ENCODE results near the gene FBLIM1. TPM values are rescaled to one million over a fixed set of nuclear protein-coding genes. Genes with fewer than 3 reads are reported as not detected.

FBLIM1 gene
- polyA plus RNA-seq, 1 experiment = 122 TPM

- H3K27me3 ChIP-seq (ENCODE audit: control insufficient read depth, insufficient read depth, low read length) = no peaks in the 10 kb centered on the region
- DNase-seq (ENCODE audit: low read depth, low spot score) = no peak
- no peaks in the 10 kb centered on the region for H3K9me3 ChIP-seq (ENCODE audit: control insufficient read depth, insufficient read depth, low read length)
- ChIA-PET CTCF (interaction anchor here (0.7 kb wide), 1 partner anchor 8 kb away, joined by 5 read pairs; no protein-coding TSS in a partner anchor), POLR2A (no interaction called here)
- no peak overlapping the region for H3K27ac ChIP-seq (ENCODE audit: low read depth, low read length)
- no peak overlapping the region for H3K4me3 ChIP-seq (ENCODE audit: low read depth, low read length)
- TF ChIP-seq CTCF (IDR thresholded peaks at IDR 0.05; ENCODE audit: low read depth, low read length) = no peak
These were observed 8.9 kb upstream of the FBLIM1 start for GRCh38 chr1:15749399-15750291.

GRCh38 chr1:15750924-15751323, 7.7 kb upstream of the FBLIM1 start:
- Histone ChIP-seq H3K27ac (ENCODE audit: low read depth, low read length) (no peak overlapping the region), H3K4me3 (ENCODE audit: low read depth, low read length) (no peak overlapping the region), H3K9me3 (ENCODE audit: control insufficient read depth, insufficient read depth, low read length) (no peaks in the 10 kb centered on the region), H3K27me3 (ENCODE audit: control insufficient read depth, insufficient read depth, low read length) (peaks cover 3% of the 10 kb centered on the region)
- no peak for TF ChIP-seq CTCF (IDR thresholded peaks at IDR 0.05; ENCODE audit: low read depth, low read length)
- no peak for DNase-seq (ENCODE audit: low read depth, low spot score)
- ChIA-PET POLR2A (no interaction called here), CTCF (interaction anchor here (0.6 kb wide), 1 partner anchor 10 kb away, joined by 5 read pairs; no protein-coding TSS in a partner anchor)

GRCh38 chr1:15751717-15752116, 6.9 kb upstream of the FBLIM1 start:
- POLR2A ChIA-PET = no interaction called here
- no peak overlapping the region for H3K27ac ChIP-seq (ENCODE audit: low read depth, low read length)
- CTCF ChIA-PET = interaction anchor here (0.6 kb wide), 1 partner anchor 10 kb away, joined by 5 read pairs; no protein-coding TSS in a partner anchor
- no peak overlapping the region for H3K4me3 ChIP-seq (ENCODE audit: low read depth, low read length)
- TF ChIP-seq CTCF (IDR thresholded peaks at IDR 0.05; ENCODE audit: low read depth, low read length) = no peak
- H3K27me3 ChIP-seq (ENCODE audit: control insufficient read depth, insufficient read depth, low read length) = peaks cover 3% of the 10 kb centered on the region
- no peak for DNase-seq (ENCODE audit: low read depth, low spot score)
- no peaks in the 10 kb centered on the region for H3K9me3 ChIP-seq (ENCODE audit: control insufficient read depth, insufficient read depth, low read length)

DNA sequence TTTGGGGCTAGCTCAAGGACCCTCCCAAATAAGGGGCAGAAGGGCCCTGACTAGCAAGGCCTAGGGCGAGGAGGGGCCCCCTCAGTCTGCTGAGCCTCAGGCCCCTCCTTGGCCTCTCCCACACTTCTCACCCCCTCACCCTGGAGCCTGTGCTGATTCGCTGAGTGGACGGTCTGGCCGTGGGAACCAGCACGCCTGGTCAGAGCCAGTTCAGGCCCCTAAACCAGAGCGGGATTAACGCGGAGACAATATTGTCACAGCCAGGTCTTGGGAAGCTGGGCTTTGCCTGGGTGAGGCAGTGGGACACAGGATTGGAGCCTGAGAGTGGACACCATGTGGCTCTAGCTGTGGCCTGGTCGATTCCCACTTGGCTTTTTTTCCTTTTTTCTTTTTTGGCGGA, 4.8 kb upstream of the FBLIM1 start:
- Histone ChIP-seq H3K9me3 (ENCODE audit: control insufficient read depth, insufficient read depth, low read length) (no peaks in the 10 kb centered on the region), H3K27me3 (ENCODE audit: control insufficient read depth, insufficient read depth, low read length) (peaks cover 3% of the 10 kb centered on the region), H3K4me3 (ENCODE audit: low read depth, low read length) (no peak overlapping the region), H3K27ac (ENCODE audit: low read depth, low read length) (no peak overlapping the region)
- ChIA-PET CTCF (interaction anchor here (1.8 kb wide), 1 partner anchor 12 kb away, joined by 5 read pairs; no protein-coding TSS in a partner anchor), POLR2A (no interaction called here)
- no peak for DNase-seq (ENCODE audit: low read depth, low spot score)
- no peak for TF ChIP-seq CTCF (IDR thresholded peaks at IDR 0.05; ENCODE audit: low read depth, low read length)

GRCh38 chr1:15755021-15755645, 3.5 kb upstream of the FBLIM1 start:
- no peak for TF ChIP-seq CTCF (IDR thresholded peaks at IDR 0.05; ENCODE audit: low read depth, low read length)
- H3K4me3 ChIP-seq (ENCODE audit: low read depth, low read length) = no peak overlapping the region
- no peak for DNase-seq (ENCODE audit: low read depth, low spot score)
- ChIA-PET POLR2A (interaction anchor here (0.6 kb wide), 1 partner anchor 73 kb away, joined by 3 read pairs; no protein-coding TSS in a partner anchor), CTCF (no interaction called here)
- H3K27me3 ChIP-seq (ENCODE audit: control insufficient read depth, insufficient read depth, low read length) = peaks cover 3% of the 10 kb centered on the region
- peaks cover 3% of the 10 kb centered on the region; the same call in 1 of the 2 replicates for H3K9me3 ChIP-seq (ENCODE audit: control insufficient read depth, insufficient read depth, low read length)
- no peak overlapping the region for H3K27ac ChIP-seq (ENCODE audit: low read depth, low read length)
